SH-SY5Y (cell line): ENCODE results near the gene GAB1.

Source experiments
- GATA2 ChIP-seq: IDR thresholded peaks from 2 replicates; pipeline ENCODE4 v1.6.1; 2011; ENCODE audit warnings: mild to moderate bottlenecking, low read depth, low read length
- GATA3 ChIP-seq: IDR thresholded peaks from 2 replicates; pipeline ENCODE4 v1.6.1; 2011; ENCODE audit warnings: low read depth, mild to moderate bottlenecking, low read length, moderate library complexity

DNA sequence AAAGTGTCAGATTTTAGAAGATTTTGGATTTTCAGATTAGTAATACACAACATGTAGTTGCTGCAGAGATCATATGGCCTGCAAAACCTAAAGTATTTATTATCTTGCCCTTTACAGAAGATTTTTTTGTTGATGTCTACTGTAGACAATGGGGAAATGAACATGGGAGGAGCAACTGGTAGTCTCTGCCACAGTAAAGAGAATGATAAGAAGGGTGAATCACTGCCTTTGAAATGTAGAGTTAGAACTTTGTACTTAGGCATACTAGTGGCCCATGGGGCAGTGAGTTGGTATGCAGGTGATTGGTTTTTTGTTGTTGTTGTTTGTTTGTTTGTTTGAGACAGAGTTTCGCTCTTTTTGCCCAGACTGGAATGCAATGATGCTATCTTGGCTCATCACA, 50.1 kb downstream of the GAB1 start:
- TF ChIP-seq GATA2, result no peak
- no peak for TF ChIP-seq GATA3
